ENCODE results near the gene MYL6.

The MYL6 gene

GRCh38 chr12:56188131-56188777 is 30.1 kb downstream of the MYL6 start:
- TF ChIP-seq TAF1 (IDR thresholded peaks at IDR 0.05; ENCODE audit: borderline replicate concordance, insufficient read depth, low read length) (no peak), FOXP2 (optimal IDR thresholded peaks at IDR 0.05; ENCODE audit: borderline replicate concordance, extremely low read depth, extremely low read length, insufficient read depth) (no peak), POLR2AphosphoS5 (IDR thresholded peaks at IDR 0.05; ENCODE audit: low read depth, low read length) (no peak), SIN3A (IDR thresholded peaks at IDR 0.05; ENCODE audit: borderline replicate concordance, insufficient read depth, low read length) (no peak), REST (IDR thresholded peaks at IDR 0.05; ENCODE audit: insufficient read depth in 1 of 2, low read depth in 2 of 2, low read length in 2 of 2) (no peak)

GRCh38 chr12:56188778-56189098 is 30.6 kb downstream of the MYL6 start:
- no peak for TF ChIP-seq SIN3A (IDR thresholded peaks at IDR 0.05; ENCODE audit: borderline replicate concordance, insufficient read depth, low read length)
- no peak for TF ChIP-seq POLR2AphosphoS5 (IDR thresholded peaks at IDR 0.05; ENCODE audit: low read depth, low read length)
- TF ChIP-seq FOXP2 (optimal IDR thresholded peaks at IDR 0.05; ENCODE audit: borderline replicate concordance, extremely low read depth, extremely low read length, insufficient read depth), result no peak
- TF ChIP-seq TAF1 (IDR thresholded peaks at IDR 0.05; ENCODE audit: borderline replicate concordance, insufficient read depth, low read length), result no peak
- TF ChIP-seq REST (IDR thresholded peaks at IDR 0.05; ENCODE audit: insufficient read depth in 1 of 2, low read depth in 2 of 2, low read length in 2 of 2), result no peak

- TF ChIP-seq TAF1 (IDR thresholded peaks at IDR 0.05; ENCODE audit: borderline replicate concordance, insufficient read depth, low read length) (peak; percentile 66; the same call in 1 of the 2 replicates), SIN3A (IDR thresholded peaks at IDR 0.05; ENCODE audit: borderline replicate concordance, insufficient read depth, low read length) (no peak), POLR2AphosphoS5 (IDR thresholded peaks at IDR 0.05; ENCODE audit: low read depth, low read length) (peak; percentile 49), FOXP2 (optimal IDR thresholded peaks at IDR 0.05; ENCODE audit: borderline replicate concordance, extremely low read depth, extremely low read length, insufficient read depth) (peak; percentile 70), REST (IDR thresholded peaks at IDR 0.05; ENCODE audit: insufficient read depth in 1 of 2, low read depth in 2 of 2, low read length in 2 of 2) (peak in 1 of 2 experiments; percentile 72; a peak in 2 of 4 replicates)
Observed at GRCh38 chr12:56189099-56189917, 31.1 kb downstream of the MYL6 start, which contains the start of gene SMARCC2. Gene SMARCC2 (minus strand): TSS chr12:56189483. CDS start chr12:56189461, 22 bp downstream.

GRCh38 chr12:56189918-56190694 is 31.9 kb downstream of the MYL6 start:
- TF ChIP-seq POLR2AphosphoS5 (IDR thresholded peaks at IDR 0.05; ENCODE audit: low read depth, low read length) (0 out of 2 replicates have a peak, but pooled peaks have one; percentile 22), TAF1 (IDR thresholded peaks at IDR 0.05; ENCODE audit: borderline replicate concordance, insufficient read depth, low read length) (no peak), SIN3A (IDR thresholded peaks at IDR 0.05; ENCODE audit: borderline replicate concordance, insufficient read depth, low read length) (0 out of 2 replicates have a peak, but pooled peaks have one; percentile 23), REST (IDR thresholded peaks at IDR 0.05; ENCODE audit: insufficient read depth in 1 of 2, low read depth in 2 of 2, low read length in 2 of 2) (peak; percentile 19 to 28; a peak in 2 of 4 replicates), FOXP2 (optimal IDR thresholded peaks at IDR 0.05; ENCODE audit: borderline replicate concordance, extremely low read depth, extremely low read length, insufficient read depth) (no peak)

Measured in PFSK-1 (cell line).